A673 (cell line): ENCODE measurements around the gene ST6GALNAC3.

Experiments
- CTCF ChIP-seq: fragments of 300-800, 200-600 bp; sonication (generic); conservative IDR thresholded peaks from 2 replicates; pipeline ENCODE4 v1.5.1; 2017; ENCODE audit warnings: low read depth, mild to moderate bottlenecking, antibody characterized with exemption, low read length, moderate library complexity, mixed read lengths
- EZH2 ChIP-seq: fragments of 200-600 bp; sonication (generic); IDR thresholded peaks from 2 replicates; pipeline ENCODE4 v1.6.1; 2017; ENCODE audit warnings: borderline replicate concordance, low read depth, mild to moderate bottlenecking, mixed read lengths, antibody characterized with exemption, low read length; ENCODE audit not compliant: poor library complexity, severe bottlenecking

DNA sequence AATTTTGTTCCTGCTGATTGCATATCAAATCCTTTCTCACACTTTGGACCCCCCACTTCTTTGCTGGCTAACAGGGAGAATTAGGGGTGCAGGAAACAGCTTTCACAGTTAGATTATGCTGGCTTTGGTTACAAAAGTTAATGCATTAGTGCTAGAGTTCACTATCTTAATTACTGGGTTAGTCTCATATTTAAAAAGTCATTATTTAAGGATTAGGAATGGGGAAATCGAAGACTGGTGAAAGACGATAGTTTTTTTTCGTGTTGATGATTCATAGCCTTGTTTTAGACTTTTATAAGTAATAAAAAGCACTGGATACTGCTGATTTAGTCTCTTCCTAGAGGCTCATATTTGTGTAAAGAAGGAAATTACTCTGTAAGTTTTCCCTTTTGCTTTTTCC is 11.6 kb downstream of the ST6GALNAC3 start:
- TF ChIP-seq CTCF (no peak), EZH2 (no peak)
